ENCODE measurements around the gene DMTF1.
"Not testable (repeated sequence)": the region's sequence is repeated elsewhere in the genome, so short reads cannot be mapped to it uniquely, and the experiment has no call there.

DMTF1 gene

DNA sequence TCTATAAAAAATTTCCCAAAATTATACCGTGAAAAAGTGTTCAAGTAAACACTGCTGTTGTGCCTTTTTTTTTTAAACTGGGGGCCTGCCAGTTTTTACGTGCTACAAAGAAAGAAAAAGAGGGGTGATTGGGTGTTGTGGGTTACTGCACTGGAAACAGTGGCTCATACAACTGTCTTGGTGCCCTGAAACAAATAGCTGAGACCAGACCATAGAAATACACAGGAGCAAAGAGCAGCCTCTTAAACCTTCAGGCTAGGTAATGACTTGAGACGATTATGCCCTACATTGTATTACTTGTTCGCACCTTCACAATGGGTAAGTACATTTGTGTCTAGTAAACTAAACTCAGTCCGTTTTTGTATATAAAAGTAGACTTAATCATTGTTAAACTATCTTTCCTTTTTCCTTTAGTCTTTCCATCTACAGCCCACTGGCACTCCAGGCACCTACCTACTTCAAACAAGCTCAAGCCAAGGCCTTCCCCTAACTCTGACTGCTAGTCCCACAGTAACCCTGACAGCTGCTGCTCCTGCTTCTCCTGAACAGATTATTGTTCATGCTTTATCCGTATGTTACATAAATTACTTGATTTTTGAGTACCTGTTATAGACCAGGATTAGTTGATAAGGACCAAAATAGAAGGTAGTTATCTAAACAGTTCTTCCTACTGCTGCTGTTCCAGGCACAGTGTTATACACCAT lies 40.7 kb downstream of the DMTF1 start:
- DNase-seq (ENCODE audit: low read depth in 1 of 2, low spot score in 1 of 2) = no peak

DNA sequence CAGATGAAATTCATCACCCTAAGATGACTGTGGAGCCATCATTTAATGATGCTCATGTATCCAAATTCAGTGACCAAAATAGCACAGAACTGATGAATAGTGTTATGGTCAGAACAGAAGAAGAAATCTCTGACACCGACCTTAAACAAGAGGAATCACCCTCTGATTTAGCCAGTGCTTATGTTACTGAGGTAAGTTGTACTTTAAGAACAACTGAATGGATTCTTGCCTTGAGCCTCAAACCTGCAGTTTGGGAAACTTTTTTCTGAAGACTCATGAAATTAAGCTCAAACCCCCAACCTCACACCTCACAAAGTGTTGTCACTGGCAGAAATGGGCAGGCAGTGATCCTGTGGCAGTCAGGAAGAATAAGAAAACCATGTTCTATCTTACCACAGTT lies 41.7 kb downstream of the DMTF1 start:
- DNase-seq (ENCODE audit: low read depth in 1 of 2, low spot score in 1 of 2) = no peak

DNA sequence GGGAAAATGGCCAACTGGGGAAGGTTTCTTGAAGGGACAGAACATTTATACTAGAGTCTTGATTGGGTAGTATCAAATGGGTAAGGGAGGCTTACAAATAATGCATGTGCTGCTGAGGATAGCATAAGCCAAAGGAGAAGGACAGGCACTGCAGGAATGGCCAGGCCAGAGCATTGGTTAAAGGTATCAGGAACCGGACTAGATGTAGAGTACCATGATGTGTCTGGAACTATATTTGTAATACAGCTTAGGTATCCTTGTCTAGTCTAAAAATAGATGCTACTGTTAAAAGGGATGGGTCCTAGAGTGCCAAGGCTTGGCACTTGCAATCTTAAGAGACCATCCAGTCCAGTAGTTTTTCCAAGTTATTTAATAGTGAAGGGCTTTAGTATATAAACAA lies 47.0 kb downstream of the DMTF1 start:
- DNase-seq (ENCODE audit: low read depth in 1 of 2, low spot score in 1 of 2) = no peak

DNA sequence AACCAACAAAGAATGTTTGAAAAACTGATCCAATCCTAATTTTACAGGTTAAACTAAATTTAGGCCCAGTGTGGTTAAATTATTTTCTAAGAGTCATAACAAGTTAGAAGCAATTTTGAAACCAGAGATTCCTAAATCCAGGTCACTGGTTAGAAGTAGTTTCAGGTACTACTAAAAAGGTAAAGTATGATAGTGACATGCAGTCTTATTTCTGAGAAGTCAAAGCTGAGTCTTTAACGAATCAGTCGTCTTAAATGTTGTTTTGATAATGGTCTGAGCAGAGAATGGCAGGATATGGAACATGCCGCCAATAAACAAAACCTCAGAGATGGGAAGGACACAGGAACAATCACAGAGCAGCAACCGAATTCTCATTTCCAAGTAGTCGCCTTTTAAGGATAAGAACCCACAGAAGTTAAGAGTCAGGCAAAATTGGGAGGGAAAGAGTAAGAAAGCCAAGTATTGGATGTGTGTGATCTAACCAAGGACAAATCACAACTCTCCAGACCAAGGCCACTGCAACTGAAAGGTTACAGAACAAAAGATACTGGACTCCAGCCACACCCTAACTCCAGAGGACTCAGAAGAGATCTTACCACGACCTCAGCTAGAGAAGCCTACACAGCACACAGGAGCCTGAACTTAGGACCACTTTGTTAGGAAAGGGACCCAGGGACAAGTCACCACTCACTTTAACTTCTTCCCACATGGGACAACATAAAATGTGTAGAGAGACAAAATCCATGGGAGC lies 47.6 kb downstream of the DMTF1 start:
- DNase-seq (ENCODE audit: low read depth in 1 of 2, low spot score in 1 of 2) = no peak

DNA sequence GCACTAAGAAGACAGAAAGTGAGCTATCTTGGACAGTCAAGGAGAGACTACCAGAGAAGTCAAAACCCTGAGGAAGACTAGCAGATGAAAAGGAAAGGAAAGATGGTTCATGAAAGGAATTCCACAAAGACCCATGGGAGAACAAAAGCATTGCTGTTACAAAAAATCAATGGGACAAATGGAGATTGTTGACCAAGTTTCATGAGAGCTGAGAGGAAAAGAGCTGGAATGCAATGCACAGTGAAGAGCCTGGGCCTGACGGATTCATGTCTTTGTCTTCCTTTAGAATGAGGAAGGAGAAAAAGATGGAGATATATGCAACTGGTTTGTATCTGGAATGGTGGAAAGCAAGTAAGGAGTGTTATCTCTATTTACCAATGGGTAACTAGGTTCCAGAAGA lies 50.0 kb downstream of the DMTF1 start:
- DNase-seq (ENCODE audit: low read depth in 1 of 2, low spot score in 1 of 2) = no peak

DNA sequence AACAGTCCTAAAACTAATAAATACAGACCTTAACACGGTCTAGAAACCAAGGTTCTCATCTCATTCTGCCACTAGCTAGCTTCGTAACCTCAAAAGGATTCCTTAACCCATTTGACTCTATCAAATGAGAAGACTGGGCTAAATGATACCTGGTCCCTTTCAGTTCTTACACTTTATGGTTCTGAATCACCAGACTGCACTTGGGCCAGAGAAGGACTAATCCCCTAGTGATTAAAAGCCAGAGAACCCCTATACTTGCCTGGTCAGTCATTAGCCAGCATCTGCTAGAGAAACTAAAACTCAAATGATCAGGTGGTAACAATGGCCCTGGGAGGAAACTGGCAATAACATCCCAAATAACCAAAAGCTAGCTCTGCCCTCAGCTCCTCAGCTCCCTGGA lies 50.5 kb downstream of the DMTF1 start:
- no peak for DNase-seq (ENCODE audit: low read depth in 1 of 2, low spot score in 1 of 2)

DNA sequence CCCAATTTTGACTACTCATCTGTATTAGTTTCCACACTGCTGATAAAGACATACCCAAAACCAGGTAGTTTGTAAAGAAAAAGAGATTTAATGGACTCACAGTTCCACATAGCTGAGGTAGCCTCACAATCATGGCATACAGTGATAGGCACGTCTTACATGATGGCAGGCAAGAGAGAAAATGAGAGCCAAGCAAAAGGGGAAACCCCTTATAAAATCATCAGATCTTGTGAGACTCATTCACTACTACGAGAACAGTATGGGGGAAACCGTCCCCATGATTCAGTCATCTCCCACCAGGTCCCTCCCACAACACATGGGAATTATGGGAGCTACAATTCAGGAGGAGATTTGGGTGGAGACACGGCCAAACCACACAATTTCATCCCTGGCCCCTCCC lies 51.7 kb downstream of the DMTF1 start:
- not testable (repeated sequence) for DNase-seq (ENCODE audit: low read depth in 1 of 2, low spot score in 1 of 2)

DNA sequence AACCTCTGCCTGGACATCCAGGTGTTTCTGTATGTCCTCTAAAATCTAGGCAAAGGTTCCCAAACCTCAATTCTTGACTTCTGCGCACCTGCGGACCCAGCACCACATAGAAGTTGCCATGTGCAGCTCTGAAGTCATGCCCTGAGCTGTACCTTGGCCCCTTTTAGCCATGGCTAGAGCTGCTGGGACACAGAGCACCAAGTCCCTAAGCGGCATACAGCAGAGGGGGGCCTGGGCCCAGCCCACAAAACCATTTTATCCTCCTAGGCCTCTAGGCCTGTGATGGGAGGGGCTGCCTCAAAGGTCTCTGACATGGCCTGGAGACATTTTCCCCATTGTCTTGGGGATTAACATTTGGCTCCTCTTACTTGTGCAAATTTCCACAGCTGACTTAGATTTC lies 52.7 kb downstream of the DMTF1 start:
- no peak for DNase-seq (ENCODE audit: low read depth in 1 of 2, low spot score in 1 of 2)

DNA sequence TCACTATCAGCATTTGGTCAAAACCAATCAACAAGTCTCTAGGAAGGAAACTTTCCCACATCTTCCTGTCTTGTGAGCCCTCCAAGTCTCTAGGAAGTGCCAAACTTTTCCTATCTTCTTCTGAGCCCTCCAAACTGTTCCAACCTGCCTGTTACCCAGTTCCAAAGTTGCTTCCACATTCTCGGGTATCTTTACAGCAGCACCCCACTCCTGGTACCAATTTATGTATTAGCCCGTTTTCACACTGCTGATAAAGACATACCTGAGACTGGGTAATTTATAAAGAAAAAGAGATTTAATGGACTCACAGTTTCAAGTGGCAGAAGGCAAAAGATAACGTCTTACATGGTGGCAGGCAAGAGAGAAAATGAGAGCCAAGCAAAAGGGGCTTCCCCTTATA lies 53.4 kb downstream of the DMTF1 start:
- DNase-seq (ENCODE audit: low read depth in 1 of 2, low spot score in 1 of 2) = not testable (repeated sequence)

DNA sequence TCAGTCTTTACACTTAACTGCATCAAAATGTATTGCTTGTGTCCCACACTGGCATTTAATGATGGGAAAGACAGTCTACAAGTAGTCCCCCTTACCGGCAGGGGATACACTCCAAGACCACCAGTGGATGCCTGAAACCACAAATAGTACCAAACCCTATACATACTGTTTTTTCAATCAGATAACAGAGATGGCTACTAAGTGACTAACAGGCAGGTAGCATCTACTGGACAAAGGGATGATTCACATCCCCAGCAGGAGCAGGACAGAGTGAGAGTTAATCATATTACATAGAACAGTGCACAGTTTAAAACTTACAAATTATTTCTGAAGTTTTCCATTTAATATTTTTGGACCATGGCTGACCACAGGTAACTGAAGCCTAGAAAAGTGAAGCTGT lies 54.1 kb downstream of the DMTF1 start:
- DNase-seq (ENCODE audit: low read depth in 1 of 2, low spot score in 1 of 2) = no peak

DNA sequence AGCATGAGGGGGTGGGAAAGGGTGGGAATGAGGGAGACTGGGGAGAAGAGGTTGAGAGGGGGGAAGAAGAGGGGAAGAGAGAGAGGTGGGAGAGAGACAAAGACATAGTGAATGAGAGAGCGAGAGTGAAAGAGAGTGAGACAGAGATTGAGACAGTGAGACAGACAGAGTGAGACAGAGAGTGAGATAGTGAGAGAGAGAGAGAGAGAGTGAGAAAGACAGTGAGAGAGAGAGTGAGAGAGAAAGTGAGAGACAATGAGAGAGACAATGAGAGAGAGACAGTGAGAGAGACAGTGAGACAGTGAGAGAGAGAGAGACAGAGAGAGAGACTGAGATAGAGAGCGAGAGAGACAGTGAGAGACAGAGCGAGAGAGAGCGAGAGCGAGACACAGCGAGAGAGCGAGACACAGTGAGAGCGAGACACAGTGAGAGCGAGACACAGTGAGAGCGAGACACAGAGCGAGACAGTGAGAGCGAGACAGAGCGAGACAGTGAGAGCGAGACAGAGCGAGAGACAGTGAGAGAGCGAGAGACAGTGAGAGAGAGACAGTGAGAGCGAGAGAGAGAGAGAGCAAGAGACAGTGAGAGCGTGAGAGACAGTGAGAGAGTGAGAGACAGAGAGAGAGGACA lies 57.2 kb downstream of the DMTF1 start:
- DNase-seq (ENCODE audit: low read depth in 1 of 2, low spot score in 1 of 2) = no peak

DNA sequence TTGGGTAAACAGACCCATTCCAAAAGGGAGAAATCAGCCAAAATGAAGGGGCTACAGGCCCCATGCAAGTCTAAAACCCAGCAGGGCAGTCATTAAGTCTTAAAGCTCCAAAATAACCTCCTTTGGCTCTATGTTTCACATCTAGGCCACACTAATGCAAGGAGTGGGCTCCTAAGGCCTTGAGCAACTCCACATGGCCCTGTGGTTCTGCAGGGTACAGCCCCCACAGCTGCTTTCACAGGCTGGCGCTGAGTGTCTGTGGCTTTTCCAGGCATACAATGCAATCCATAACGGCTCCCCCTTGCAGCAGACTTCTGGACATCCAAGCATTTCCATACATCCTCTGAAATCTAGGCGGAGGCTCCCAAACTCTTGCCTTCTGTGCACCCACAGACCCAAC lies 58.3 kb downstream of the DMTF1 start:
- DNase-seq (ENCODE audit: low read depth in 1 of 2, low spot score in 1 of 2) = no peak

DNA sequence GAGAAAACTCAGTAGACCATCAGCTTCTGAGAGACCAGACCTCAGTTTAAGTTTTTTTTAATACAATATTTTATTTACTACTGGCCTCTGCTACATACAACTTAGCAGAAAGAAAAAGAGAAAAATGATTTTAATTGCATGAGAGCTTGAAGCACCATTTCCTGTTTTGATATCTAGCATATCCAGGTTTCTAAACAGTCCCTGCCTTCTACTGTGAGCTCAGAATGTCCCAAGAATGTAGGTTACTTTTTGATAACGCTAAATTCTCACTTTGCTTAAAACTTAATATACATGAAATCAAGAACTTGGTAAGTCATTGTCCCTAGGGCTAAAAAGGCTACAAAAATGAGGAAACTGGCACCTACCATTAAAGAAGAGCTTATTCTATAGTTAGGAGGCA lies 60.2 kb downstream of the DMTF1 start:
- no peak for DNase-seq (ENCODE audit: low read depth in 1 of 2, low spot score in 1 of 2)

DNA sequence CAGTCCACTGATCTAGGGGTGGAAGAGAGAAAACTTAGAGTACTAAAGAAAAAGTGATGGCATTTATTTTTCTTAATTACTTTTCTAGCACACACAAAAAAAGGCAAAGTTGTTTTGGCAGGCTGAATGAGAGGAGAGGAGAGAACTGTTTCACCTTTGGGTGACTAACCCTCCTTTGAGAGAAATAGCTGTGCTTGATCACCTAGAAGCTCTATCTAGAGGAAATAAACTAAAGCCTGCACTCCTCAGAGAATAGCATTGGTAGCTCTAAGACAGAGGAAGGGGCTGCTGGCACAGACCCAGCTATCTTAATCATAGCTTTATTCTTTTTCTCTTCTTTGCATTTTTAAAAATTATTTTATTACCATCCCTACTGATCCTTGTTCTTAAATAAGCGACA lies 61.0 kb downstream of the DMTF1 start:
- DNase-seq (ENCODE audit: low read depth in 1 of 2, low spot score in 1 of 2) = no peak

DNA sequence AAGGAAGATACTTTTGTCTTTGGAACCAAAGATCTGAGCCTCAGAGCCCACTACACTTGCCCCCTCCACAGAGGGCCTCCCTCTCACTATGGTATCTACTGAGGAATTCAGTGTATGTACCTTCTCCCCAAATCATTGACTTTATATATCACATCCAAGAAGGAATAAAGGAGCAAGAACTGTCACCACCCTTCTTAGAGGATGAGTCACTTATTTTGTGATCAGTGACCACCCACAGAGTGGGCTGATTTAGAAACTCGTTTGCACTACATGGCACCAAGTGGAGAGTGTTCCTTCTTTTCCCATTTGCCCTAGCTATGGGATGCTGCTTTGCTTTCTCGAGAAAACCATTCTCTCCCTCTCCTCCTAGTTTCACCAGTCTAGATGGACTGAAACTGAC lies 61.6 kb downstream of the DMTF1 start:
- DNase-seq (ENCODE audit: low read depth in 1 of 2, low spot score in 1 of 2) = no peak

DNA sequence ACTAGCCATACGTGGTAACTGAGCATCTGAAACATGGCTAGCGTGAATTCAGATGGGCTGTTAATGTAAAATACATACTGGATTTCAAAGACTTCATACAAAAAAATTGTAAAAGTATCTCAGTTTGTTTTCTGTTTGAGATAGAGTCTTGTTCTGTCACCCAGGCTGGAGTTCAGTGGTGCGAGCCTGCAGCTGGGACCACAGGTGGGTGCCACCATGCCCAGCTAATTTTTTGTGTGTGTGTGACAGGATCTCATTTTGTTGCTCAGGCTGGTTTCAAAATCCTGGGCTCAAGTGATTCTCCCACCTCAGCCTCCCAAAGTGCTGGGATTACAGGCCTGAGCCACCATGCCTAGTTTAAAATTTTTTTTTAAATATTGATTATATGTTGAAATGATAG lies 62.8 kb downstream of the DMTF1 start:
- DNase-seq (ENCODE audit: low read depth in 1 of 2, low spot score in 1 of 2) = no peak

DNA sequence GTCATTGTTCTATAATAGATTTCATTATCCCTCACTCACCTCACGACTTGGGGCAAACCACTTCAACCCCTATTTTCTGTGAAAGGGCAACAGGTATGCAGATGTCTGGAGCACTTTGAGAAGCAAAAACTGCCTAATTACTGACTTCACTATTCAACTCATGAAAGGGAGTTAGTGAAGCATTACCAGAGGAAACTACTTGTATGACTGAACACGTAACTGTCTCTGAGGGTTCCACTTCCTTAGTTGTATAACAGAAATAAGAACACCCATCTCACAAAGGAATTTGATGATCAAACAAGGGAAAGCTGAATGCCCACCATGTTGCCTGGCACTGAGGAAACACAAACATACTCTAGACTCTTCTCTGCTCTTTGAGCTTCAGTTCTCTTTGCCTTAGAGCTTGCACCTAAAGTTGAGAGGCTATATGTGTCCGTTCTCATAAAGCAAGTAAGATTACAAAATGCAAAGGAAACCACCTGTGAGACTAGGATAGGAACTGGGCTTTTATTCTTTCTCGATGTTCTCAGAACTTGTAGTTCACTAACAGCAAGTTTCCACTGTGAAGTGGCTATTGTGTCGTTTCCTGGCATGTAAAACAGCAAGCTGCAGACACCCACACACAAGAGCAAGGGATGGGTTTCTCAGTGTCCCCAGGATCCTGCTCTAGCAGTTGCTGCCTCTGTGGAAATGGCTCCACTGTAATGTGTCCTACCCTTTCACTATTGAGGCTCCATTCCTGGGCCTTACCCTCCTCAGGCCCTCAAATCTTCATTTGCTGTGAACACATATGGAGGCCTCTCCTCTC lies 64.7 kb downstream of the DMTF1 start:
- no peak for DNase-seq (ENCODE audit: low read depth in 1 of 2, low spot score in 1 of 2)

DNA sequence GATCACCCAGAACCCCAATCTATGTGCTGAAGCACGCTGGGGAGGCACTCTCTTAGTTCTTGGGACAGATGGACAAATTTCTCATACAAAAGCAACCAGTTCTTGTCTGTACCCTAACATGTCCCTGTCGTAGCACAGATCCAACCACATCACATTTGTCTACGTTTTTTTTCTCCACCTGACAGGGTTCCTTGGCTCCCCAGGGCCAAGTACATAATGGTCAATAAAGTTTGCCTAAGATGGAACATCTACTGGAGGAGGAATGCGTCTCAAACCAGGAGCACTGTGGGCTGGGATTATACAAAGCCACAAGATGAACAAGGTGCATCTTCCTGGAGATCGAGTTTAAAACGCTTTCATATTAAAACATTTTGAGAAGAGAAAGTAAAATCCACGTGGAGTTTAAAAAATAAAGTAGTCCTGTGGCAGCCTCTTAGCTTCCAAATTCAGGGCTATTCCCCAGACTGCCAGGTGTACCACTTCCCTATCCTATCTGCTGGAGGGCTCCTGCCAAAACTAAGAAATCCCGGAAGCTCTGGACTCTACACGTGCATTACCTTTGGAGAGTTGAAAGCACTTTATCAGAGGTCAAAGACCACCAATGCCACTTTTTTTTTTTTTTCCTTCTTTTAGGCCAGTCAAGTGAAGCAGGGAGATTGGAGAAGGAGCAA lies 65.9 kb downstream of the DMTF1 start:
- no peak for DNase-seq (ENCODE audit: low read depth in 1 of 2, low spot score in 1 of 2)

DNA sequence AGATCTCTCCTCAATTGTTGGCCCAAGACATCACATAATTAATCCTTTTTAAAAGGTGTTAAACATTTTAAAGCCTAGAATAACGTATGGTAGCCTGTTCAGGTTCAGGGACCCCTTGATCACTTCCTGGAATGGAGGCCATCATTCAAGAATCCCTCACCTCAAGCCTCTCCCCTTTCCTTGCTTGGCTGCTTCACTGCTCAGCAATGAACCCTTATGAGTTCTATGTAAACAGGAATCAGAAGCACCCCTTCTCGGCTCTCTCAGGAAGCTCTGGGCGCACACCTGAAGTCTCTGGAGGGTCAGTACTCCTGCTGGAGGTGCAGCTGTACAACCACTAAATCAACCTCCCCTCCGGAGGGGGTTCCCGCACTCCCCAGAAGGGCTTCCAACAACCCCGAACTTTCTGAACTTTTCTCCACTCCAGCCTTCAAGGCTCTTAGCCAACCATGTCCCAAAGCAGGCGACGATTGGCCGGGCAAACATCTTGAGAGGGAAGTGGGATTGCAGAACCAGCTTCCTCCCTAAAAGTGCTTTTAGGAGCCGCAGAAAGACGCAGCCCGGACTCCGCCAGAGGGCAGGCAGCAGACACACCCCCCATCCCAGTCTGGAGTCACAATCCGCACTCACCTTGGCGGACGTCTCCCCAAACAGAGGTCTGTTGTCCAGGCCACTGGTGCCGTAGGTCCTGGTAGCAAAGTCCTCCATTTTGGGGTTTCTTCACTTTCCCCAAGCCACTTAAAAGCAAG lies 66.7 kb downstream of the DMTF1 start:
- no peak for DNase-seq (ENCODE audit: low read depth in 1 of 2, low spot score in 1 of 2)

DNA sequence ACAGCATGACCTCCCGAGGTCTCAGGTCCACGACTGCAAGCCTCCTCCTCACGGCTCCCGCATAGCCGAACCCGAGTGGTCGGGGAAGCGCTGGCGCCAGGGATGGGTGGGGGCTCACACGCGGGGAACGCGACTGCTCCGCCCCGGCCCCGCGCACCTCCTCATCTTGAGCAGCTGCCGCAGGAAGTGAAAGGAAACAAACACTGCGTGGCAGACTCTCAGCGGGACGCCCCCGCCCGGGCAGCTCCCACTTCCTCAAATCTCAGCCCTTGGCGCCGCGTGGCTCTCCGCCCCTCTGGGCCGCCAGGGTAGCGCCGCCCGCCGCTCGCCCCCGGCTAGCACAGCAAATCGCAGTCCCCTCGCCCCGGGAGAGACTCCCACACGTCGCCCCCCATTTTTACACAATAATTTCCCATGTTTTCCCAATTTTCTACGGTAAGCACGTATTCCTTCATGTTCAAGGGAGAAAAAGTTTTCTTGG lies 67.3 kb downstream of the DMTF1 start, which contains the start of gene TMEM243:
TMEM243 (minus strand) TSS at position 188 of the 481 bp plus-strand sequence. CDS start 229 bp downstream, outside the sequence.
- DNase-seq (ENCODE audit: low read depth in 1 of 2, low spot score in 1 of 2) = peak; percentile 64 to 74
